Measurements from ENCODE around the gene RNF10.

RNF10 gene

GRCh38 chr12:120588371-120588770 is 54.2 kb downstream of the RNF10 start:
- TF ChIP-seq CTCF (IDR thresholded peaks at IDR 0.05; ENCODE audit: low read length, missing control alignments): no peak
- no peak for DNase-seq (ENCODE audit: low read depth)

GRCh38 chr12:120588948-120589930 is 55.1 kb downstream of the RNF10 start:
- H3K4me3 ChIP-seq (replicated peaks; ENCODE audit: low read depth, low read length): no peak overlapping the region
- DNase-seq (ENCODE audit: low read depth): no peak
- TF ChIP-seq CTCF (IDR thresholded peaks at IDR 0.05; ENCODE audit: low read length, missing control alignments): no peak

More at GRCh38 chr12:120588371-120588770, 54.2 kb downstream of the RNF10 start:
- H3K4me3 ChIP-seq (replicated peaks; ENCODE audit: low read depth, low read length): no peak overlapping the region

GRCh38 chr12:120590741-120591407 is 56.7 kb downstream of the RNF10 start:
- H3K4me3 ChIP-seq (replicated peaks; ENCODE audit: low read depth, low read length): no peak overlapping the region
- no peak for DNase-seq (ENCODE audit: low read depth)
- no peak for TF ChIP-seq CTCF (IDR thresholded peaks at IDR 0.05; ENCODE audit: low read length, missing control alignments)

- H3K4me3 ChIP-seq (replicated peaks; ENCODE audit: low read depth, low read length): no peak overlapping the region
- TF ChIP-seq CTCF (IDR thresholded peaks at IDR 0.05; ENCODE audit: low read length, missing control alignments): no peak
- no peak for DNase-seq (ENCODE audit: low read depth)
Observed at GRCh38 chr12:120592121-120593049, 58.2 kb downstream of the RNF10 start.

GRCh38 chr12:120596901-120597300 is 62.7 kb downstream of the RNF10 start:
- no peak for TF ChIP-seq CTCF (IDR thresholded peaks at IDR 0.05; ENCODE audit: low read length, missing control alignments)
- DNase-seq (ENCODE audit: low read depth): no peak
- no peak overlapping the region for H3K4me3 ChIP-seq (replicated peaks; ENCODE audit: low read depth, low read length)

- no peak for TF ChIP-seq CTCF (IDR thresholded peaks at IDR 0.05; ENCODE audit: low read length, missing control alignments)
- H3K4me3 ChIP-seq (replicated peaks; ENCODE audit: low read depth, low read length): no peak overlapping the region
- no peak for DNase-seq (ENCODE audit: low read depth)
Observed at GRCh38 chr12:120597861-120598260, 63.7 kb downstream of the RNF10 start.
